ENCODE measurements around the gene SLC30A2. TPM values are rescaled to one million over a fixed set of nuclear protein-coding genes. Genes with fewer than 3 reads are reported as not detected.

Gene SLC30A2
- total RNA-seq, 1 donor from 2014 or later = 0.33 TPM

- ATAC-seq (no peak), DNase-seq (ENCODE audit: low spot score) (no peak)
Observed at GRCh38 chr1:26070296-26070962, 24.5 kb upstream of the SLC30A2 start.

DNA sequence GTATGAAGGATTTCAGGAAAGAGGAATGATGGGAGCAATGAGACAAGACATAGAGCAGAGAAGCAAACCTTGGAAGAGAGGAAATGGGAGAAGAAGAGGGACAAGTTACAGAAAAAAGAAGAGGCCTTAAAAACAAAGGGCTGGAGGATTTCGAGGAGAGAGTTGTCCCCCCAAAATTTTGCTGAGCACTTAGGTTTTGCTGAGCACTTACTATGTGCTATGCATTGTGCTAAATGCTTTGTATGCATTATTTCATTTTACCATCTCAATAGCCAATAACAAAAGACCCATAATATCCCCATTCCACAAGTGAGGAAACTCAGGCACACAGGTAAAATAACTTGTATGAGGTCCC, 24.0 kb upstream of the SLC30A2 start:
- ATAC-seq (no peak), DNase-seq (ENCODE audit: low spot score) (no peak)

DNA sequence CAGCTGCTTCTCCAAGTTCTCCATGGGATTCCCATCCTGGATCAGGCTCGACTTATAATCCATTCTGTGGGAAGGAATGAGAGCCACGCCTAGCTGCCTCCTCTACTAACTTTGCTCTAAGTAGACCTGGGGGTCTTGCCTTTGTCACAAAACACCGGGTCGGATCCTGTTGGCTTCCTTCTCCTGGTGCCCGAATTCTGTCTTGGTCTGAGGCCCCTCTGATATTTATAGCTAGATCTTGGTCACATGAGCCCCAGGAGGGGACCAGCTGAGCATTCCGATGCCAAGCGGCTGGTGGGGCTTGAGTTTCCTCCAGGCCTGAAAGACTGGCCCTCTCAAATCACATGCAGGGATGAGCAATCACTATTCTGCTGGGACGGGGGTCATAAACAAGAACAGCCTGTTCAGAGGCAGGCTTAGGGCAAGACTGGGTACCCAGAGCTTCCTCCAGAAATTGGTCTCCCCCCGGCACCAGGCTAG, 21.6 kb upstream of the SLC30A2 start, which contains the start of gene TRIM63:
Gene TRIM63 (minus strand): TSS at position 199 of the 480 bp plus-strand sequence. CDS start 136 bp downstream, at position 63.
- ATAC-seq (no peak), DNase-seq (ENCODE audit: low spot score) (no peak)

GRCh38 chr1:26066857-26067256, 20.9 kb upstream of the SLC30A2 start:
- no peak for DNase-seq (ENCODE audit: low spot score)

GRCh38 chr1:26066160-26066559, 20.2 kb upstream of the SLC30A2 start:
- DNase-seq (ENCODE audit: low spot score) = no peak

More at GRCh38 chr1:26066857-26067256, 20.9 kb upstream of the SLC30A2 start:
- no peak for ATAC-seq

GRCh38 chr1:26064553-26064952, 18.6 kb upstream of the SLC30A2 start:
- no peak for ATAC-seq
- no peak for DNase-seq (ENCODE audit: low spot score)

More at GRCh38 chr1:26066160-26066559, 20.2 kb upstream of the SLC30A2 start:
- no peak for ATAC-seq

GRCh38 chr1:26060832-26061574, 15.1 kb upstream of the SLC30A2 start:
- DNase-seq (ENCODE audit: low spot score) (no peak), ATAC-seq (no peak)

- DNase-seq (ENCODE audit: low spot score) (no peak), ATAC-seq (no peak)
Observed at GRCh38 chr1:26059906-26060305, 14.0 kb upstream of the SLC30A2 start.

DNA sequence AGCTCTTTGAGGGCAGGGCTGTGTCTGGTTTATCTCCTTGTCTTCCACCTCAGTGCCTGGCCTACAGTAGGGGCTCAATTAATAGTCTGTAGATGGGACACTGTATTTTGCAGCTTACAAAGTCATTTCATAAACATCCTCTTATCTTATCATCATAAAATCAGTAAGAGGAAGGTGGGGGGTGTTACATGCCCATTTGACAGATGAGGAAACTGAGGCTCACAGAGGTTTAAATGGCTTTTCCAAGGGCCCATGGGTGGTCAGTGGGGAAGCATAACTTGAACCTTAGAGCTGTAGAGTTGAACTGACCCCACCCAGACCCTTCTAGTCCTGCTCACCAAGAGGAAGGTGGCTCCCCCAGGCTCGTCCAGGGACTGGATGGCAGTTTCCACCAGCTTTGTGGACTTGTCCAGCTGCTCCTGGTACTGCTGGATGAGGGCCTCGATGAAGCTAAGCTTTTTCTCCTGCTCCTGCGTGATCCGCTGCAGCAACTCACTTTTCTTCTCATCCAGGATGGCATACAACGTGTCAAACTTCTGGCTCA, 12.2 kb upstream of the SLC30A2 start:
- ATAC-seq (no peak), DNase-seq (ENCODE audit: low spot score) (no peak)

- ATAC-seq = no peak
- no peak for DNase-seq (ENCODE audit: low spot score)
Observed at GRCh38 chr1:26057189-26057588, 11.3 kb upstream of the SLC30A2 start.

- DNase-seq (ENCODE audit: low spot score) = no peak
- no peak for ATAC-seq
Observed at GRCh38 chr1:26055041-26055440, 9.1 kb upstream of the SLC30A2 start.

- DNase-seq (ENCODE audit: low spot score) (no peak), ATAC-seq (peak; percentile 30)
Observed at GRCh38 chr1:26053718-26054560, 8.0 kb upstream of the SLC30A2 start.

- ATAC-seq (no peak), DNase-seq (ENCODE audit: low spot score) (no peak)
Observed at GRCh38 chr1:26050248-26050640, 4.3 kb upstream of the SLC30A2 start.

DNA sequence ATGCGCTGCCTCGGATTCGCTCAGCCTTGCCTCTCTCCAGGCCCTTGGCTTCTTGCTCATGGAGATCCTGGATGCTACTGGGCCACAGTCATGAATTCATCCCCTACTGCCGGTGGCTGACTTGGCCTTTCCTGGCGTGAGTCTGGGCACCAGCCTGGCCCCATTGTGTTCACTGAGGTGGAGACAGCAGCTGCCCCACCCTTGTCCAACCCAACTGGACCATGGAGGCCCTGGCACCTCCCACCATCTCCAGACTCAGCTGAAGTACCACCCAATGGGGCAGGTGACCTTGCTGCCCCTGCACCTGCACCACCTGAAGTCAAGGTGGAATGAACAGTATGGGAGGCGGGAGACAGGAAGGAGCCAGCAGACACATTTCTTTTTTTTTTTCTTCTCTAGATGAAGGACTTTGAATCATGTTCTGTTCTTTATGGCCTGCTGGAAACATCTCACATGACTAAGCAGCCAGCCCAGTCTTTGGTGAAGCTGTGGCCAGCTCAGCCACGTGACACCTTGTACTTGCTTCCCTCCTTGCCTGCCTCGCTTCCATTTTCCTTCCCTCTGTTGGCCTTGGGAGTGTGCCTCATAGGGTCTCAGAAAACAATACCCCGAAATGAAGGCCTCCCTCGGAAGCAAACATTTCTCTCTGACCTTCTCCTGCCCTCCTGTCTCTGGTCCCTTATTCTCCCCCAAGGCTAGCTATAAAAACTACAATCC, 3.8 kb upstream of the SLC30A2 start:
- DNase-seq (ENCODE audit: low spot score) = no peak

GRCh38 chr1:26047278-26047874, 1.5 kb upstream of the SLC30A2 start:
- no peak for ATAC-seq

More for the DNA sequence above, 3.8 kb upstream of the SLC30A2 start:
- no peak for ATAC-seq

GRCh38 chr1:26046246-26047095, 553 bp upstream of the SLC30A2 start:
- DNase-seq (ENCODE audit: low spot score) (no peak), ATAC-seq (no peak)

More at GRCh38 chr1:26047278-26047874, 1.5 kb upstream of the SLC30A2 start:
- DNase-seq (ENCODE audit: low spot score) = no peak

GRCh38 chr1:26044971-26045721, 772 bp downstream of the SLC30A2 start:
- DNase-seq (ENCODE audit: low spot score) (no peak), ATAC-seq (peak; percentile 45)

GRCh38 chr1:26044414-26044813, 1.5 kb downstream of the SLC30A2 start:
- DNase-seq (ENCODE audit: low spot score) (no peak), ATAC-seq (no peak)
